Activated CD4-positive, alpha-beta T cell treated with anti-CD3 and anti-CD28 coated beads for 36 hours (primary cell): ENCODE data around the gene ZNF322. TPM values are rescaled to one million over a fixed set of nuclear protein-coding genes. Genes with fewer than 3 reads are reported as not detected.
A peak's percentile ranks its signal among the peaks of the same experiment; 100 is the strongest.

Source experiments
- ATAC-seq: fragments of 200-7000 bp; cut with Tn5 transposase; one replicate; pipeline ENCODE4 v1.10.0; 2021; ENCODE audit warnings: mild to moderate bottlenecking, moderate library complexity
- CTCF ChIA-PET: fragments of 350-600 bp; sonication (Branson Sonifier 250); formaldehyde crosslinking; loops from one replicate; lab custom pipeline; 2021; ENCODE audit warnings: antibody characterized with exemption; lab: Charles Lee
- POLR2A ChIA-PET: fragments of 350-600 bp; sonication (Branson Sonifier 250); formaldehyde crosslinking; loops from one replicate; lab custom pipeline; 2021; ENCODE audit warnings: antibody characterized with exemption, inconsistent platforms; lab: Charles Lee
- DNase-seq: peaks from one replicate; pipeline ENCODE4 v3.0.0-alpha.2; 2020
- H3K27ac Mint-ChIP-seq: one replicate; pipeline ENCODE4 v1.8.0; 2021; ENCODE audit warnings: mixed read lengths
- H3K27me3 Mint-ChIP-seq: one replicate; pipeline ENCODE4 v1.8.0; 2021; ENCODE audit warnings: mixed read lengths
- H3K36me3 Mint-ChIP-seq: one replicate; pipeline ENCODE4 v1.8.0; 2021; ENCODE audit warnings: low read depth, mixed read lengths
- H3K4me1 Mint-ChIP-seq: one replicate; pipeline ENCODE4 v1.8.0; 2021; ENCODE audit warnings: mixed read lengths
- H3K4me3 Mint-ChIP-seq: one replicate; pipeline ENCODE4 v1.8.0; 2021; ENCODE audit warnings: mild to moderate bottlenecking, moderate library complexity, mixed read lengths
- H3K9me3 Mint-ChIP-seq: one replicate; pipeline ENCODE4 v1.8.0; 2021; ENCODE audit warnings: low read depth, mixed read lengths
- intact Hi-C, 2 experiments: fragments of 100-400 bp; cut with DNase I in 1 of 2; cut with micrococcal nuclease in 1 of 2; formaldehyde crosslinking; loops; one replicate each; pipeline versions ENCODE4 v1.14.2 to v1.15.1; 2022 to 2024; cut with DNase I, micrococcal nuclease
- total RNA-seq, 2 experiments: library from RNA; stranded (reverse); gene quantifications; one replicate each; pipeline ENCODE4 v1.2.3, GENCODE V29; 2021

Gene ZNF322
- total RNA-seq, 2 experiments from 2014 or later = 5.2 to 8.4 TPM

- intact Hi-C loops = loop anchor here (2.0 to 5.0 kb wide), 5 partner anchors 61 to 1090 kb away; partner anchors contain the start of gene ZNF322 (in 1 of the 2)
- H3K9me3 Mint-ChIP-seq = no peaks in the 10 kb centered on the region
- ATAC-seq (no peak), DNase-seq (no peak)
- H3K4me1 Mint-ChIP-seq = peaks cover 42% of the 10 kb centered on the region
- no peak overlapping the region for H3K27ac Mint-ChIP-seq
- peaks cover 21% of the 10 kb centered on the region for H3K36me3 Mint-ChIP-seq
- CTCF ChIA-PET = no interaction called here
- peaks cover 12% of the 10 kb centered on the region for H3K27me3 Mint-ChIP-seq
- POLR2A ChIA-PET = interaction anchor here (0.6 kb wide), 1 partner anchor 569 kb away, joined by 5 read pairs; no protein-coding TSS in a partner anchor
- no peak overlapping the region for H3K4me3 Mint-ChIP-seq
These were observed 62.2 kb downstream of the ZNF322 start for GRCh38 chr6:26597389-26597766.

GRCh38 chr6:26596579-26597388, 62.8 kb downstream of the ZNF322 start, which contains the start of gene ABT1:
Gene ABT1 (plus strand): TSS chr6:26596953. CDS start chr6:26596983, 30 bp downstream.
- Mint-ChIP-seq H3K27me3 (peaks cover 18% of the 10 kb centered on the region), H3K27ac (no peak within 1 kb of the TSS), H3K4me1 (peaks cover 41% of the 10 kb centered on the region), H3K36me3 (peaks cover 21% of the 10 kb centered on the region), H3K9me3 (no peaks in the 10 kb centered on the region), H3K4me3 (no peak within 1 kb of the TSS)
- intact Hi-C loops = loop anchor here (1.0 to 5.0 kb wide), 10 partner anchors 19 to 1091 kb away; partner anchors contain the start of gene ZNF322 (in 1 of the 2)
- POLR2A ChIA-PET = interaction anchor here (0.6 kb wide), 1 partner anchor 569 kb away, joined by 5 read pairs; no protein-coding TSS in a partner anchor
- peak; percentile 66 for ATAC-seq
- CTCF ChIA-PET = interaction anchor here (1.5 to 3.5 kb wide), 7 partner anchors 10 to 380 kb away, joined by 4 to 44 read pairs (median 8); a partner anchor contains a TSS
- DNase-seq = peak; percentile 98

- intact Hi-C loops = loop anchor here (1.0 to 5.0 kb wide), 12 partner anchors 18 to 1092 kb away; partner anchors contain the start of gene ZNF322 (in 1 of the 2)
- Mint-ChIP-seq H3K9me3 (no peaks in the 10 kb centered on the region), H3K27ac (no peak overlapping the region), H3K4me1 (peaks cover 35% of the 10 kb centered on the region), H3K27me3 (peaks cover 23% of the 10 kb centered on the region), H3K4me3 (no peak overlapping the region), H3K36me3 (peaks cover 21% of the 10 kb centered on the region)
- ATAC-seq (peak; percentile 56), DNase-seq (peak; percentile 94)
- ChIA-PET CTCF (interaction anchor here (0.5 to 3.5 kb wide), 30 partner anchors 9 to 535 kb away, joined by 3 to 44 read pairs (median 4); a partner anchor contains a TSS), POLR2A (interaction anchor here (0.6 to 1.1 kb wide), 4 partner anchors 12 to 325 kb away, joined by 3 read pairs; a partner anchor contains a TSS)
These were observed 63.8 kb downstream of the ZNF322 start for GRCh38 chr6:26595669-26596269.

GRCh38 chr6:26594730-26595632, 64.6 kb downstream of the ZNF322 start:
- DNase-seq = peak; percentile 72
- peak overlapping the region; percentile 37 for H3K4me3 Mint-ChIP-seq
- no peaks in the 10 kb centered on the region for H3K9me3 Mint-ChIP-seq
- no peak for ATAC-seq
- ChIA-PET POLR2A (interaction anchor here (0.5 to 1.1 kb wide), 7 partner anchors 11 to 656 kb away, joined by 3 to 5 read pairs (median 3); a partner anchor contains a TSS), CTCF (interaction anchor here (0.5 to 3.5 kb wide), 33 partner anchors 8 to 536 kb away, joined by 3 to 44 read pairs (median 4); a partner anchor contains a TSS)
- H3K27ac Mint-ChIP-seq = no peak overlapping the region
- H3K27me3 Mint-ChIP-seq = peaks cover 23% of the 10 kb centered on the region
- H3K4me1 Mint-ChIP-seq = peaks cover 28% of the 10 kb centered on the region
- intact Hi-C loops = loop anchor here (1.0 to 5.0 kb wide), 6 partner anchors 23 to 1092 kb away; a partner anchor contains a TSS
- H3K36me3 Mint-ChIP-seq = peaks cover 21% of the 10 kb centered on the region

- no peak for DNase-seq
- Mint-ChIP-seq H3K4me3 (no peak overlapping the region), H3K4me1 (peaks cover 19% of the 10 kb centered on the region), H3K36me3 (peaks cover 15% of the 10 kb centered on the region), H3K9me3 (no peaks in the 10 kb centered on the region), H3K27ac (no peak overlapping the region), H3K27me3 (peaks cover 25% of the 10 kb centered on the region)
- intact Hi-C loops = no loop called here
- POLR2A ChIA-PET = no interaction called here
- no peak for ATAC-seq
- CTCF ChIA-PET = interaction anchor here (1.0 to 3.5 kb wide), 6 partner anchors 16 to 273 kb away, joined by 3 to 44 read pairs (median 8); no protein-coding TSS in a partner anchor
These were observed 65.4 kb downstream of the ZNF322 start for GRCh38 chr6:26594131-26594498.

GRCh38 chr6:26593278-26594130, 66.0 kb downstream of the ZNF322 start:
- peaks cover 25% of the 10 kb centered on the region for H3K27me3 Mint-ChIP-seq
- no peak overlapping the region for H3K4me3 Mint-ChIP-seq
- H3K27ac Mint-ChIP-seq = no peak overlapping the region
- CTCF ChIA-PET = interaction anchor here (1.0 to 3.5 kb wide), 7 partner anchors 15 to 272 kb away, joined by 3 to 44 read pairs (median 6); no protein-coding TSS in a partner anchor
- POLR2A ChIA-PET = no interaction called here
- H3K4me1 Mint-ChIP-seq = peaks cover 15% of the 10 kb centered on the region
- no peak for ATAC-seq
- no peaks in the 10 kb centered on the region for H3K9me3 Mint-ChIP-seq
- H3K36me3 Mint-ChIP-seq = peaks cover 11% of the 10 kb centered on the region
- intact Hi-C loops = no loop called here
- no peak for DNase-seq

- DNase-seq = no peak
- intact Hi-C loops = no loop called here
- Mint-ChIP-seq H3K27me3 (peaks cover 25% of the 10 kb centered on the region), H3K36me3 (peaks cover 2% of the 10 kb centered on the region), H3K9me3 (no peaks in the 10 kb centered on the region), H3K4me3 (no peak overlapping the region), H3K27ac (no peak overlapping the region), H3K4me1 (peaks cover 6% of the 10 kb centered on the region)
- POLR2A ChIA-PET = no interaction called here
- CTCF ChIA-PET = interaction anchor here (1.0 to 1.7 kb wide), 4 partner anchors 15 to 261 kb away, joined by 3 to 6 read pairs (median 4); no protein-coding TSS in a partner anchor
- ATAC-seq = no peak
These were observed 66.9 kb downstream of the ZNF322 start for GRCh38 chr6:26592649-26593048.

GRCh38 chr6:26588965-26589364, 70.6 kb downstream of the ZNF322 start:
- ChIA-PET POLR2A (no interaction called here), CTCF (interaction anchor here (0.7 to 1.0 kb wide), 3 partner anchors 12 to 168 kb away, joined by 3 to 5 read pairs (median 3); no protein-coding TSS in a partner anchor)
- Mint-ChIP-seq H3K27ac (no peak overlapping the region), H3K4me1 (no peaks in the 10 kb centered on the region), H3K9me3 (no peaks in the 10 kb centered on the region), H3K4me3 (no peak overlapping the region), H3K36me3 (no peaks in the 10 kb centered on the region), H3K27me3 (peaks cover 35% of the 10 kb centered on the region)
- no peak for DNase-seq
- ATAC-seq = no peak
- intact Hi-C loops = no loop called here
